Stimulated activated CD8-positive, alpha-beta memory T cell treated with anti-CD3 and anti-CD28 coated beads, Interleukin-12 subunit alpha, Interleukin-12 subunit beta, amount 100 ng/mL, for 24 hours (primary cell): ENCODE measurements around the gene BTG3.
A peak's percentile ranks its signal among the peaks of the same experiment; 100 is the strongest.

Source experiments
- DNase-seq: peaks from one replicate; pipeline ENCODE4 v3.0.0-alpha.2; 2020; ENCODE audit errors: extremely low read depth

Gene BTG3, protein sequence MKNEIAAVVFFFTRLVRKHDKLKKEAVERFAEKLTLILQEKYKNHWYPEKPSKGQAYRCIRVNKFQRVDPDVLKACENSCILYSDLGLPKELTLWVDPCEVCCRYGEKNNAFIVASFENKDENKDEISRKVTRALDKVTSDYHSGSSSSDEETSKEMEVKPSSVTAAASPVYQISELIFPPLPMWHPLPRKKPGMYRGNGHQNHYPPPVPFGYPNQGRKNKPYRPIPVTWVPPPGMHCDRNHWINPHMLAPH

DNA sequence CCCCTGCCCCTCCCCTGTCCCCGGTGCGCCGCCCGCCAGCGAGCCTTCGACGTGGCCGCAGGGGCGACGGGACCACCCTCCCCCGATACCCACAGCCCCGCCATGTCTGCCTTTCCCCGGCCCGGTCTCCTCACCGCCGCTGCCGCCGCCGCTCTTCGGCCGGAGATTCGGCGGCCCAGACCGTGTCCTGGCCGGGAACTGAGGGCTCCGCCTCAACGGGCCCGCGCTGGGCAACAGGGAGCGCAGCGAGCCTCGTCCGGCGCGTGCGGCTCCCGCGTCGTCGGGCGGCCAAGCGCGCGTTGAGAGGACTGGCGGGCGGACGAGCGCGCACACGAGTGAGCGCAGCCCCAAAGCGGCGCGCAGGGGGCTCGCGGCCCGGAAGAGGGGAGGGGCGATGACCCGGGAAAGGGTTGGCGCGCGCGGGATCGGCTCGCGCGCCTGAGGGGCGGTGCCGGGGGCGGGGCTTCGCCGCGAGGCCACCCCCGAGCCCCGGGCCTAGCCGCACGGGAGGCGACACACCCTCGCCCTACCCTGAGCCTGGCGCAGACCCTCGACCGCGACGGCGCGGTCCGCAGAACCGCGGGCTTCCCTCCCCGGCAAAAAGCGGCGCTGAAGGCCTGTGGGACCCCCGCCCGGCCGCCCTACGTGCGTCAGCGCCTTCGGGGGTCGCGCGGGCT, at the start of gene BTG3:
Gene BTG3, minus strand, starts transcription at position 337 of the 677 bp plus-strand sequence. CDS start 3,757 bp downstream, outside the sequence.
- peak; percentile 60 for DNase-seq

DNA sequence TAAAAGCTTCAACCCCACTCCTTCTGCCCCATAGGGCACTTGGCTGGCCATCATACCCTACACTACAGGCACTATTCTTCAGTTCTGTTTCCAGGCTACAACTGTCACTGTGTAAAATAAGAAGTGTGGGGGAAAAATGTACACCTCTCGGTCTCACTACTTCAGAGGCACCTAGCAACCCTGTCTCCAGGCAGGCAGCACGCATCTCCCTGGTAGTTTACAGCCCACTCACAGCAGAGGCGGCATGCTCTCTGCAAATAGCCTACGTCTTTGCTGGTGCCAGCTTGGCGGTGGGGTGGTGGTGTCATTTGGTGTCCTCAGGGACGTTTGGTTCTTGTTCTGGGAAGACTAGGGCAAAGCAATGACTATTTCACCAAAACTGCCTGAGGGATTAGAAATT, 48.2 kb upstream of the BTG3 start:
- DNase-seq, result no peak

DNA sequence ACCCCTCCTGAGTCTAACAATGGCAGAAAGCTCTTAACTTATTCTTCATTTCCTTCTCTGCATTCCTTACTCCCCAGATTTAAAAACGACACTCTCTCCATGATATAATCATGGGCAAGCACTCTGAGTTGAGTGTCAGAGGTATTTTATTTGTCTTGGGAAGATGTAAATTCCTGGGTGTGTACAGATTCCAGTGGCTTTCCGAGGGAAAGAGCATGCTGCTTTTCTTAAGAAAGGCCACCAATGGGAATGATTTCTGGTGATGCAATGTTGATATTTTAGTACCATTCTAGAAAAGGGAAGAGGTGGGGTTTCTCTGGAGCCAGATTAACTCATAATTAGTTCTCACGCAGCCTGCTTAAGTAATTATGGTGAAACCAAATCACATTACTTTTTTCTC, 47.8 kb upstream of the BTG3 start:
- no peak for DNase-seq

DNA sequence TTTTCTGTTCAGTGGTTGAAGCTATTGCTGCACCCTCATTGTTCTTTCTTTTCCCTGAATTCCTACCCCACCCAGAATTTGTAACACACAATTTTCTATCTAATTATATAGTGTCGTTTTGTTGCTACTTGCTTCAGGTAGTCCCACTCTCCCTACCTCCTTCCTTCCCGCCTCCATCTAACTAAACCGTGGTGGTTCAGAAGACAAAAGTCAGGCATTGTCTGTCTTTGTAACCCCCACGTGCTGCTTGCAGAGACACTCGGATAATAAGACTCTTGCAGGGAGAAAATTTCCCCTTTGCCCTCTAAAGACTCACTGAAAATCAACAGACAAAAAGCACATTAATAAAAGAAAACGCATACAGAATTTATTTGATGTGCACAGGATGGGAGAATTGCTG, 46.2 kb upstream of the BTG3 start:
- no peak for DNase-seq

DNA sequence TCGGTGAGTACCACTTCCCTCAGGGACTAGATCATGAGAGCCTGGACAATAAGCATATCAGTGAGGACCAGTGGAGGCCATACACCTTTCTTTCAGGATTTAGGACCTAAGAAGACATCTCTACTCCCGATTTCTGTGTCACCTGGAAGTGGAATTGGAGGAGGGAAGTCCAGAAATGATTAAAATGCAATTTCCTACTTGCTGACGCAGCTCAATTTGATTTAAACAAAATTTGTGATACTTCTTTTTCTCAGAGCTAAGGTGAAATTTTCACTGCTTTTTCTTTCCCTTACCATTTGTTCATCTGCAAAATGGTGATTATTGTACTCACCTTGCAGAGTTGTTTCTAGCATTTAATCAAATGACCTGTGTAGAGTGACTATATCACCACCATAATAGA, 38.8 kb upstream of the BTG3 start:
- no peak for DNase-seq

DNA sequence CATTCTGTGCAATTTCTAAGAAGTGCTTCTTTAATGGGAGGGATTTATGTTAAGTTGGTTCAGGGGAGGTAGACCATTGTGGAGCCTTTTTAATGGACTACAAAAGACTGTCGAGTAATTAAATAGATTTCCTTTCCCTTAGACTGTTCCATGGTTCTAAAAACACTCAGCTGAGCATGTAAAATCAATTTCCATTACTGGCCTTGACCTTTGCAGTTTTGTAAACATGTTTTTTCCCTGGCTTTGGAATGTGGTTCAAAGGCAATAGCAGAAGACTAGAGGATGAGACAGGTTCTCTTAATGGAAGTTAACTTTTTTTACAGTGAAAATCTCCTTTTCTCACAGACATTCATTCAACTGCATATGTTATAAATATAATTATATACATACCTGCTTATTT, 37.6 kb upstream of the BTG3 start:
- DNase-seq, result no peak

DNA sequence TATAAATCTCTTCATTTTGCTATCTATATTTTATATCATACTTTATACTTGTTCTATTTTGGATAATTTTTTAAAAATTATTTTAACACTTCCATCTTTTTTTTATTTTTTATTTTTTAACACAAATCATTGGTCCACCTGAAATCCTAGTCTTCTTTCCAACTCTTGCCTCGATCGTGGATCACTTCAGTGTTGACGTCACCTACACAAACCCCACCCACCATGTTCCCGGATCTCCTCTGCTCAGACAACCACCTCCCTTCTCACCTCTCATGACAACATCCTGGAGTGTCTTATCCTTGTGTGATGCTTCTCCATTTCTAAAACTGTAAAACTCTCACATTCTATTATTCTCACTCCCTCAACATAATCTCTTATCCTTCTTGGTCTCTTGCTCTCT, 34.1 kb upstream of the BTG3 start:
- no peak for DNase-seq

DNA sequence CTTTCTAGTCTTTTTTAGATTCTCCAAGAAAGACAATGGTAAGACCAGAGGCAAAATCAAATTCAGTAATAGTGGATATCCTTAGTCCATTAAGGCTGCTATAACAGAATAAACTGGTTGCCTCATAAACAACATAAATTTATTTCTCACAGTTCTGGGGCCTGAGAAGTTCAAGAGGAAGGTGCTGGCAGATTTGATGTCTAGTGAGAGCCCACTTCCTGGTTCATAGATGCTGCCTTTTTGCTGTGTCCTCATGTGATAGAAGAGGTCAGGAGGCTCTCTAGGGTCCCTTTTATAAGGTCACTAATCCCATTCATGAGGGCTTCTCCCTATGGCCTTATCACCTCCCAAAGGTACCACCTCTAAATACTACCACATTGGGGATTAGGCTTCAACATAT, 31.5 kb upstream of the BTG3 start:
- no peak for DNase-seq

DNA sequence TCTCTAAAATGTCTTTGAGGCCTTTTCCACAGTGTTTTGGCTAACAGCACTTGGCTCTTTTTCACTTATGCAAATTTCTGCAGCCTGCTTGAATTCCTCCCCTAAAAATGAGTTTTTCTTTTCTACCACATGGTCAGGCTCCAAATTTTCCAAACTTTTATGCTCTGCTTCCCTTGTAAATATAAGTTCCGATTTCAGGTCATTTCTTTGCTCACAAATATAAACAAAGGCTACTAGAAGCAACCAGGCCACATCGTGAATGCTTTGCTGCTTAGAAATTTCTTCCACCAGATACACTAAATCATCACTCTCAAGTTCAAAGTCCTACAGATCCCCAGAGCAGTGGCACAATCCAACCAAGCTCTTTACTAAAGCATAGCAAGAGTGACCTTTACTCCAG, 28.1 kb upstream of the BTG3 start:
- DNase-seq, result no peak

DNA sequence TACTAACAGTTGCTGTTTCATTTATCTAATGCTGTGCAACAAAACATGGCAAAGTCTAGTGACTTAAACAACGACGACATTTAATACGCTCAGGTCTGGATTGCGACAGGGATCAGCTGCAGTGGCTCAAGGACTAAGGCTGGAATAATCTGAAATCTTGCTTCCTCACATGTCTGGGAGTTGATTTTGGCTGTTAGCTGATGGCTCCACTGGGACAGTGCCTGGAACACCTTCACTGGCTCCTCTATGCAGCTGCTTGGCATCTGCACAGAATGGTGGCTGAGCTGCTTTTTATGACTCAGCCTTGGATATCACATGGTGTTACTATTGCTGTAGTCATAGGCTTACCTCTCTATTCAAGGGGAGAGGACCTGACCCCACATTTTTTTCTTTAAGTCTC, 24.0 kb upstream of the BTG3 start:
- DNase-seq, result no peak

DNA sequence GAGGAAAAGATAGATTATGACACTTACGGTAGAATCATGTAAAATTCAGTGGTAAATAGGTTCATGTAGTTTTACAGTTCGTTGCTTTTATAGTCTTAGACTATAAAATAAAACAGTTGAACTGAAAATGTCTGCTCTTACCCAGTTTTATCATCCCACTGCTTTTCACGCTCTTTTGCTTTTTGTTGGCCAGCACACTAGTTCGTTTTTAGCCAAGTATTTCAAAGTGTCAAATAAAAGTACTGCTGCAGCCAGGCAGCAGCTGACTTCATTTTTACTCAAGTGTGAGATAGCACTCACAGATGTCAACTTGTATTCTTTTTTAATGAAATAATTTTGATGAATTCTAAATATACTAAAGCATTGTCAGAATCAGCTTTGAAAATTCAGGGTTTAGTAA, 18.5 kb upstream of the BTG3 start:
- DNase-seq, result no peak

DNA sequence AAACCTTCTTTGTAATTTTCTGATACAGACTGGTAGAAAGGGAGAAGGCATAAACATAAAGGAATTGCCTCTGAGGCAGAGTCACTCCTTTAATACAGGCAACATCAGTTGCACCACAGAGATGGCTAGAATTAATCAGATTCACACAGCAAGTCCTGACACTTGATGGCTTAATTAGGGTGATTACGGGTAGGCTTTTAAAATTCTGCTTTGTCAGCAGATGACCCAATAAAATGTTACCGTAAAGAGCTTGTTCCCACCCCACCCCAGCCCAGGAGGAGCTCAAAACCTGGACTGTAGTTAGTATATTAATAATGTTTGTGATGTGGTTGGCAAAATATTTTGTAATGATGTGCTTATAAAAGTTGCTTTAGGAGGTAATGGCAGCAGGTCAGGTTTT, 9.3 kb upstream of the BTG3 start:
- no peak for DNase-seq

DNA sequence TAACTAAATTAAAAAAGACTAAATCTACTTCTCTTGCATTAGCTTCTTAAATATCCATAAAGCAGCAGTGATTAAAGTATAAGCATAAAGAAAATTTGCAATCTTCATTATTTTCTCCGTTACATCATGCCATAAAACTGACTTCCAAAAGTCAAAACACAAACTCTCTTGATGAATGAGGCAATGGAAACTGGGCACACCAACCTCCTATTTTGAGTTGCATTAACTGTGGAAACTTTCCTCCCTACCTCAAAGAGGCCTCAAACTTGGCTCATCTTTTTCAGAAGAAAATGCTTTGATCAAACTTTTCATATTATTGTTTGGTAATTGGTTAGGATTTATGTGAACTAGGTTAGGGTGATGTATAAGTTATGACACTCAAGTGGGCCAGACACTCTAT, 4.1 kb upstream of the BTG3 start:
- DNase-seq, result no peak

DNA sequence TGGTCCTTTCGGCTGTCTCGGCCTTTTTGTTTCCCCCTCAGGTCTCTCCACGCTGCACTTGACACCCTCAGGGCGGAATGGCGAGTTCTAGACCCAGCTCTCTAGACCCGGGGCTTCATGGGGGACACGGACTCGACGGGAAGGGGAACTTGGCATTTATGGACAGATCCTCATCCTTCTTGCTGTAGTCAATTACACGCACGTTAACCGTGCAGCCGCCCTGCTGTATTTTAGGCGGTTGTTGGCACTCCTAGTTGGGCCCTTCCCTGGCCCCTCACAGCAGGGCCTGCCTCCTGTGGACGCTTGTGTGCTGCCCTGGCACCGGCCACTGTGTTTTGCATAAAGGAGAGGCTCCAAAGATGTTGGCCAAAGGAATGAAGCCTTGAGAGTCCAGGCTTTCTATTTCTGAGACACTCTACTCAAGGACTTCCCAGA, 558 bp upstream of the BTG3 start:
- no peak for DNase-seq

DNA sequence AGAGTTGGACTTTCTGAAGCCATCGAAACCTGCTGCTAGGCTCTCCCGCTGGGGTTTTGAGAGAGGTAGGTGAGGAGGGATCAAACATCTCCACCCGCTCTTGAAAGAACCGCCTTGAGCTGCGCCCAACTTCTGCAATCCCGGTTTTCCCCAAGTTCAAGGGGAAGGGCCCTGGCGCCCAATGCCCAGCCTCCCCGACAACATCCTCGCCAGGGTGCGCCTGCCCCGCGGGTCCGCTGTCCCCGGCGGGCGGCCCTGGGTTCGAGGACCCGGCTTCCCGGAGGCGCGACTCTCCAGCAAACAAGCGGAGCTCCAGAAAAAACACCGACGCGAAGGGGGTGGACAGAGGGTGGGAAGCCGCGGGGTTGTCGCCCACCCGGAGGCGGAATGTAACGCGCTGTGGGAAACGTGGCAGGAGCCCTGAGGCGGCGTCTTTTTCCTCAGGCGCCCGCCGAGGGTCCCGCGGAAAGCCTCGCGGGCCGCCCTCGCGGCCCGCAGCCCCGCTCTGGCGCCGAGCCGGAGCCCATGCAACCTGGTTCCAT, 607 bp downstream of the BTG3 start:
- DNase-seq, result no peak

DNA sequence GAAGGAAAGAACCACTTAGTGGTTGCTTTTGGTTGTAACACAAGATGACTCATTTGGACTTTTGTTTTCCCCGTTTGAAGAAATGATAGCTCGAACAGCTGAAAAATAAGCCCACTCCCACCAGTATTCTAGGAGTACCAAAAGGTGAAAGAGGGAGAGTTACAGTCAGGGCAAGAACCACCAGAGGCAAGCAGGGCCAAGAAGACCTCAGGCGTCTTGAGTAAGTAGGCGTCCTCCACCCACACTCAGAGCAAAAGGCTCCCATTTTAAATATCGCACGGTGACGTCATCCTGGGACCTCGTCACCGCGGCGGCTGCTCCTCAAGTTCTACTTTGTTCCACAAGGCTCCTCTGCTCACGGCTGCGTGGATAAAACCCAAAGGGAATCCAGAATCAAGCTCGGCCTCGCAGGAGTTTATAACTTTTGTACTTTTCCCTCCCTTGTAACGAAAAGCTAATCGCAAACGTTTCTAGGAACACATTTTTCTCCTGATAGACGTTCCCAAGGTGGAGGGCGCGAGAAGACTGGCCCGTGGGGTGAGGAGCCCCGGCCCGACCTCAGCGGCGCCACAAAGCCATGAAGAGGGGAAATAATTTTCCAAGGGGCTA, 1.2 kb downstream of the BTG3 start:
- DNase-seq, result peak; percentile 54

DNA sequence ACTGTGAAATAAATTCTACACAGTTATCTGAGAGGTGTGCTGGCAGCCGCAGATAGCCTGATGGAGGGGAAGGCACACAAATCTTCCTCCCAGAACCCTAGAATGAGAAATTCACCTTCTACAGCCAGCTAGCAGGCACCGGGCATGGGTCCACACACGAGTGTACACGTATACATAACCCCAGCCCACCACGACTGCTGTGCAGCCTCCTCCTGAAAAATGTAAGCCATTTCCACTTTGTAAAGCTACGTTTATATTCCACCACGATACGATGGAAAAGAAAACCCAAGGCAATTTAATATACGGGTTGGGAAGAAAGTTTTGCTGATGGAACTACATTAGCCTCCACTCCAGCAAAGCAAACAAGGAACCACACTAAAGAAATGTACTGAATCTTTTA, 1.8 kb downstream of the BTG3 start:
- no peak for DNase-seq

DNA sequence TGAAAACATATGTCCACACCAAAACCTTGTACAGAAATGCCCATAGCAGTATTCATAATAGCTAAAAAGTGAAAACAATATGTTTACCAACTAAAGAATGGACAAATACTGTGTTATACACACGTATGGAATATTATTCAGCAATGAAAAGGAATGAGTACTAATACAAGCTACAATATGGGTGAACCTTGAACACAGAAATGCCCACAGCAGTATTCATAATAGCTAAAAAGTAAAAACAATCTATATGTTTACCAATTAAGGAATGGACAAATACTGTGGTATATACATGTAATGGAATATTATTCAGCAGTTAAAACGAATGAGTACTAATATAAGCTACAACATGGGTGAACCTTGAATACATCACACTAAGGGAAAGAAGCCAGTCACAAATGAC, 3.0 kb downstream of the BTG3 start:
- DNase-seq, result no peak

DNA sequence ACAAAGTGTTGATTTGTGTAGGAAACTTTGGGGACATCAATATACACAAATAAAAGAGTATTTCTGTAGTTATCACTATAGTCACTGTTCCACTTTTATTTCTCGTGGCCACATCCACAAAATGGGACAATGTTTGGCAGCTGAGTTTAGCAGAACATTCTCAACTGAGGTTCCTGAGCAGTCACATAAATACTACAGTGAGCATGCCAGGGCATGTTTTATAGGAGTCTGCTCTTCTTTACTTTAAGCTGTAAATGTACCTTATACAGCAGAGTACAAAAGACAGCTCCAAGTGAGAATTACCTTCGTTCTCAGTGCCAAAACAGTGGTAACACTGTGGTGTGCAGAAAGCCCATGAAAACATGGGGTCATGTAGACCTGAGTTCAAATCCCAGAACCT, 5.0 kb downstream of the BTG3 start:
- DNase-seq, result no peak

DNA sequence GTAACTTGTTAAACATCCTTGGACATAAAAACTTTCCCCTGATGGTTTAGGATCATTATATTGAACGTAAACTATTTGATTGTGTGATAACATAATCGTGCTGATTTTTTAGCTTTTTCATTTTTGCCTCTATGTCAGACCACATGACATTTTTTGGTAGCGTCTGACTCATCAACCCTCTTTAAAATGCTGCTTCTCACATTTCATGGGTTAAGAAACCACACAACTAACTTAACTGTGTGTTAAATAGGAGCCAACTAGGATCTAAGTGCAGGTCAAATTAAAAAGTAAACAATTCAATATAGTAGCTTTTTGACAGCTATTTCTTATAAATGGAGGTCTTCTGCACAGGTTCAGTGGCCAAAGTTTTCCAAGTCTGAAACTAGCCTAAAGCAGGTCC, 9.8 kb downstream of the BTG3 start:
- no peak for DNase-seq

DNA sequence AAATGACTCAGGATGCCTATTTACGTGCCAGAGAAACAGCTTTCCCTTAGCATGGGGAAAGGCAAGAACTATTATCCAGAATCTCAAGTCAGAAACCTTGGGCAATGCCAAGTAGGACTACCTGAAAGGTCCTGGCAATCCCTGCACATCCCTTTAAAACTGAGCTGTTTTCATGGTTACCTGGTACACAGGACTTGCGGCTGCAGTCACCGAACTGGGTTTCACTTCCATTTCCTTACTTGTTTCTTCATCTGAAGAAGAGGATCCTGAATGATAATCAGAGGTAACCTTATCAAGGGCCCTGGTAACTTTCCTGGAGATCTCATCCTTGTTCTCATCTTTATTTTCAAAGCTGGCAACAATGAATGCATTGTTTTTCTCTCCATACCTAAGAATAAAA, 14.3 kb downstream of the BTG3 start:
- no peak for DNase-seq

DNA sequence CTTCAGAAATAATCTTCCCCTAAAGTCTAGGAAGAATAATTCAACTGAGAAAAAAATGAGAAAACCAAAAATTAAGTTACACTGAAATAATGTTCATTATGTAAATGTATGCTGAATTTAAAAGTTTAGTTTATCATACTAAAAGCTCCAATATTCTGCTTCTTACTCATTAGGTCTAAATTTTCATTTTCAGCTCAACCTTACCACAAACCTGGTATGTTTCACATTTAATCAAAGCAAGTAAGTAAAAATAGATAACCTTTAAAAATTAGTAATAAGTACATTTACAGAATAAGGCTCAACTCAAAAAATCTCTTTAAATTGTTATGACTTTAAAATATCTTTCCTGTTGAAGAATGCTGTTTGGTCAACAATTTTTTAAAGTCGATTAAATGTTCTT, 15.0 kb downstream of the BTG3 start:
- no peak for DNase-seq

DNA sequence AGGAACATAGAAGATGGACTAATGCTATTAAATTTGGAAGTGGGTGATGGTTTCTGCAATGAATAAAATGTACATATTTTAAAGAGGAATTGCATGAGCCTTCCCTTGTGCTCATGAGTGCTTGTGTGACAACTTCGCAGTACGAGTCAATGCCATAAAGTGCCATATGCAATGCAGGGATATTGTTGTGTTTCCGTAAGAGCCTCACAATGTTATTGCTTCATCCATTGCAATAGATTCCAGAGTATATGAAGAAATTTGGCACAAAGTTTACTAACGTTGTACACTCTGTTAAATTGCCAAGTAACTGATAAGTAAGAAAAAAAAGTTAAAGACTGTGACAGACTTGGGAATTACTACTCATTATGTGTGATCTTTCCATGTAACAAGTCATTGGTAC, 22.3 kb downstream of the BTG3 start:
- no peak for DNase-seq
